ENCODE measurements around the gene ANXA2R. TPM values are rescaled to one million over a fixed set of nuclear protein-coding genes. Genes with fewer than 3 reads are reported as not detected.

The ANXA2R gene
- total and polyA plus RNA-seq, 2 of the 13 experiments (the other 11 are each of a cell fraction or from before 2014, with no cell fraction given): 0.95 to 1.3 TPM

DNA sequence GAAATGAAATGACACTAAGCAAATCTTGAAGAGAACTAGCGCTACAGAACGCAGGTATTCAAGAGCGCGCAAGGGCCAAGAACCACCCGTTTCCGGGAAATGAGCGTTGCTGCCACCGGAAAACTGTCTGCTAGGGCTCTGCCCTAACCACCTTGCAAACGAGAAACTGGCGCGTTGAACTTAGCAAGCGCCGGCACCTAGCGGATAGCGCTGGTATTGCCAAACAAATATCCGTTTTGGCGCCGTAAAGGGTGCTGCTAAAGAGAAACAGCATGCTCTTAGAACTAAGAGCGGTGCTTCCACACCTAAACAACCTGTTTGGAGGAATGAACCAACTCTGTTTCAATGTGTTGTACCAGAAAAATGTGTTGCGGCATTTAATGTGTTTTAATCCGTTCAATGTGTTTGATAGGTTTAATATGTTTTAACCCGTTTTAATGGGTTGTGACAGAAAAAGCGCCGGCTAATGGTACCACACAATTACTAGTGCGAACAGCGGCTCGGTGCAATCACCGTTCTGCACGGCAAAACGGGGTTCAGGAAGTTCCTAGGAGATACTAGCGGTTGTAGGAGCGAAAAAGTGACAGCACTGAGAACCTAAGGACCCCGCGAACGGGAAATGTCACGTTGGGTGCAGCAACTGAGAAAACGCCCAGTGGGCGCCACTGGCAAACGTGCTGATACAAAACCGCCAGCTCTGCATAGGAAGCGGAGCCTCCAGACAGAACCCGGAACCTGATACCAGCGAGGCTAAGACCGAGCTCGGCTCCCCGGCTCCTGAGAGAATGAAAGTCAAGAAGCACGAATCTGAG lies at the start of gene ANXA2R (continued):
- TF ChIP-seq, protein P1, sequence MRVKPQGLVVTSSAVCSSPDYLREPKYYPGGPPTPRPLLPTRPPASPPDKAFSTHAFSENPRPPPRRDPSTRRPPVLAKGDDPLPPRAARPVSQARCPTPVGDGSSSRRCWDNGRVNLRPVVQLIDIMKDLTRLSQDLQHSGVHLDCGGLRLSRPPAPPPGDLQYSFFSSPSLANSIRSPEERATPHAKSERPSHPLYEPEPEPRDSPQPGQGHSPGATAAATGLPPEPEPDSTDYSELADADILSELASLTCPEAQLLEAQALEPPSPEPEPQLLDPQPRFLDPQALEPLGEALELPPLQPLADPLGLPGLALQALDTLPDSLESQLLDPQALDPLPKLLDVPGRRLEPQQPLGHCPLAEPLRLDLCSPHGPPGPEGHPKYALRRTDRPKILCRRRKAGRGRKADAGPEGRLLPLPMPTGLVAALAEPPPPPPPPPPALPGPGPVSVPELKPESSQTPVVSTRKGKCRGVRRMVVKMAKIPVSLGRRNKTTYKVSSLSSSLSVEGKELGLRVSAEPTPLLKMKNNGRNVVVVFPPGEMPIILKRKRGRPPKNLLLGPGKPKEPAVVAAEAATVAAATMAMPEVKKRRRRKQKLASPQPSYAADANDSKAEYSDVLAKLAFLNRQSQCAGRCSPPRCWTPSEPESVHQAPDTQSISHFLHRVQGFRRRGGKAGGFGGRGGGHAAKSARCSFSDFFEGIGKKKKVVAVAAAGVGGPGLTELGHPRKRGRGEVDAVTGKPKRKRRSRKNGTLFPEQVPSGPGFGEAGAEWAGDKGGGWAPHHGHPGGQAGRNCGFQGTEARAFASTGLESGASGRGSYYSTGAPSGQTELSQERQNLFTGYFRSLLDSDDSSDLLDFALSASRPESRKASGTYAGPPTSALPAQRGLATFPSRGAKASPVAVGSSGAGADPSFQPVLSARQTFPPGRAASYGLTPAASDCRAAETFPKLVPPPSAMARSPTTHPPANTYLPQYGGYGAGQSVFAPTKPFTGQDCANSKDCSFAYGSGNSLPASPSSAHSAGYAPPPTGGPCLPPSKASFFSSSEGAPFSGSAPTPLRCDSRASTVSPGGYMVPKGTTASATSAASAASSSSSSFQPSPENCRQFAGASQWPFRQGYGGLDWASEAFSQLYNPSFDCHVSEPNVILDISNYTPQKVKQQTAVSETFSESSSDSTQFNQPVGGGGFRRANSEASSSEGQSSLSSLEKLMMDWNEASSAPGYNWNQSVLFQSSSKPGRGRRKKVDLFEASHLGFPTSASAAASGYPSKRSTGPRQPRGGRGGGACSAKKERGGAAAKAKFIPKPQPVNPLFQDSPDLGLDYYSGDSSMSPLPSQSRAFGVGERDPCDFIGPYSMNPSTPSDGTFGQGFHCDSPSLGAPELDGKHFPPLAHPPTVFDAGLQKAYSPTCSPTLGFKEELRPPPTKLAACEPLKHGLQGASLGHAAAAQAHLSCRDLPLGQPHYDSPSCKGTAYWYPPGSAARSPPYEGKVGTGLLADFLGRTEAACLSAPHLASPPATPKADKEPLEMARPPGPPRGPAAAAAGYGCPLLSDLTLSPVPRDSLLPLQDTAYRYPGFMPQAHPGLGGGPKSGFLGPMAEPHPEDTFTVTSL (CRISPR knock-in tag; IDR thresholded peaks at IDR 0.05; ENCODE audit: borderline replicate concordance): no peak
- no peak for TF ChIP-seq MTF2 (CRISPR knock-in tag; IDR thresholded peaks at IDR 0.05; ENCODE audit: borderline replicate concordance)
- TF ChIP-seq, protein P2, sequence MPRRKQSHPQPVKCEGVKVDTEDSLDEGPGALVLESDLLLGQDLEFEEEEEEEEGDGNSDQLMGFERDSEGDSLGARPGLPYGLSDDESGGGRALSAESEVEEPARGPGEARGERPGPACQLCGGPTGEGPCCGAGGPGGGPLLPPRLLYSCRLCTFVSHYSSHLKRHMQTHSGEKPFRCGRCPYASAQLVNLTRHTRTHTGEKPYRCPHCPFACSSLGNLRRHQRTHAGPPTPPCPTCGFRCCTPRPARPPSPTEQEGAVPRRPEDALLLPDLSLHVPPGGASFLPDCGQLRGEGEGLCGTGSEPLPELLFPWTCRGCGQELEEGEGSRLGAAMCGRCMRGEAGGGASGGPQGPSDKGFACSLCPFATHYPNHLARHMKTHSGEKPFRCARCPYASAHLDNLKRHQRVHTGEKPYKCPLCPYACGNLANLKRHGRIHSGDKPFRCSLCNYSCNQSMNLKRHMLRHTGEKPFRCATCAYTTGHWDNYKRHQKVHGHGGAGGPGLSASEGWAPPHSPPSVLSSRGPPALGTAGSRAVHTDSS (CRISPR knock-in tag; conservative IDR thresholded peaks at IDR 0.05): no peak
- TF ChIP-seq, protein P3, sequence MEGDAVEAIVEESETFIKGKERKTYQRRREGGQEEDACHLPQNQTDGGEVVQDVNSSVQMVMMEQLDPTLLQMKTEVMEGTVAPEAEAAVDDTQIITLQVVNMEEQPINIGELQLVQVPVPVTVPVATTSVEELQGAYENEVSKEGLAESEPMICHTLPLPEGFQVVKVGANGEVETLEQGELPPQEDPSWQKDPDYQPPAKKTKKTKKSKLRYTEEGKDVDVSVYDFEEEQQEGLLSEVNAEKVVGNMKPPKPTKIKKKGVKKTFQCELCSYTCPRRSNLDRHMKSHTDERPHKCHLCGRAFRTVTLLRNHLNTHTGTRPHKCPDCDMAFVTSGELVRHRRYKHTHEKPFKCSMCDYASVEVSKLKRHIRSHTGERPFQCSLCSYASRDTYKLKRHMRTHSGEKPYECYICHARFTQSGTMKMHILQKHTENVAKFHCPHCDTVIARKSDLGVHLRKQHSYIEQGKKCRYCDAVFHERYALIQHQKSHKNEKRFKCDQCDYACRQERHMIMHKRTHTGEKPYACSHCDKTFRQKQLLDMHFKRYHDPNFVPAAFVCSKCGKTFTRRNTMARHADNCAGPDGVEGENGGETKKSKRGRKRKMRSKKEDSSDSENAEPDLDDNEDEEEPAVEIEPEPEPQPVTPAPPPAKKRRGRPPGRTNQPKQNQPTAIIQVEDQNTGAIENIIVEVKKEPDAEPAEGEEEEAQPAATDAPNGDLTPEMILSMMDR (CRISPR knock-in tag; IDR thresholded peaks at IDR 0.05): peak; percentile 85
- no peak for TF ChIP-seq ZNF570 (CRISPR knock-in tag; IDR thresholded peaks at IDR 0.05; ENCODE audit: borderline replicate concordance)
- no peak for TF ChIP-seq SIX1 (CRISPR knock-in tag; IDR thresholded peaks at IDR 0.05; ENCODE audit: borderline replicate concordance)
- TF ChIP-seq PHB2 (IDR thresholded peaks at IDR 0.05; ENCODE audit: partially characterized antibody): no peak
- no peak for TF ChIP-seq NR0B2 (CRISPR knock-in tag; IDR thresholded peaks at IDR 0.05)
- TF ChIP-seq, protein P4, sequence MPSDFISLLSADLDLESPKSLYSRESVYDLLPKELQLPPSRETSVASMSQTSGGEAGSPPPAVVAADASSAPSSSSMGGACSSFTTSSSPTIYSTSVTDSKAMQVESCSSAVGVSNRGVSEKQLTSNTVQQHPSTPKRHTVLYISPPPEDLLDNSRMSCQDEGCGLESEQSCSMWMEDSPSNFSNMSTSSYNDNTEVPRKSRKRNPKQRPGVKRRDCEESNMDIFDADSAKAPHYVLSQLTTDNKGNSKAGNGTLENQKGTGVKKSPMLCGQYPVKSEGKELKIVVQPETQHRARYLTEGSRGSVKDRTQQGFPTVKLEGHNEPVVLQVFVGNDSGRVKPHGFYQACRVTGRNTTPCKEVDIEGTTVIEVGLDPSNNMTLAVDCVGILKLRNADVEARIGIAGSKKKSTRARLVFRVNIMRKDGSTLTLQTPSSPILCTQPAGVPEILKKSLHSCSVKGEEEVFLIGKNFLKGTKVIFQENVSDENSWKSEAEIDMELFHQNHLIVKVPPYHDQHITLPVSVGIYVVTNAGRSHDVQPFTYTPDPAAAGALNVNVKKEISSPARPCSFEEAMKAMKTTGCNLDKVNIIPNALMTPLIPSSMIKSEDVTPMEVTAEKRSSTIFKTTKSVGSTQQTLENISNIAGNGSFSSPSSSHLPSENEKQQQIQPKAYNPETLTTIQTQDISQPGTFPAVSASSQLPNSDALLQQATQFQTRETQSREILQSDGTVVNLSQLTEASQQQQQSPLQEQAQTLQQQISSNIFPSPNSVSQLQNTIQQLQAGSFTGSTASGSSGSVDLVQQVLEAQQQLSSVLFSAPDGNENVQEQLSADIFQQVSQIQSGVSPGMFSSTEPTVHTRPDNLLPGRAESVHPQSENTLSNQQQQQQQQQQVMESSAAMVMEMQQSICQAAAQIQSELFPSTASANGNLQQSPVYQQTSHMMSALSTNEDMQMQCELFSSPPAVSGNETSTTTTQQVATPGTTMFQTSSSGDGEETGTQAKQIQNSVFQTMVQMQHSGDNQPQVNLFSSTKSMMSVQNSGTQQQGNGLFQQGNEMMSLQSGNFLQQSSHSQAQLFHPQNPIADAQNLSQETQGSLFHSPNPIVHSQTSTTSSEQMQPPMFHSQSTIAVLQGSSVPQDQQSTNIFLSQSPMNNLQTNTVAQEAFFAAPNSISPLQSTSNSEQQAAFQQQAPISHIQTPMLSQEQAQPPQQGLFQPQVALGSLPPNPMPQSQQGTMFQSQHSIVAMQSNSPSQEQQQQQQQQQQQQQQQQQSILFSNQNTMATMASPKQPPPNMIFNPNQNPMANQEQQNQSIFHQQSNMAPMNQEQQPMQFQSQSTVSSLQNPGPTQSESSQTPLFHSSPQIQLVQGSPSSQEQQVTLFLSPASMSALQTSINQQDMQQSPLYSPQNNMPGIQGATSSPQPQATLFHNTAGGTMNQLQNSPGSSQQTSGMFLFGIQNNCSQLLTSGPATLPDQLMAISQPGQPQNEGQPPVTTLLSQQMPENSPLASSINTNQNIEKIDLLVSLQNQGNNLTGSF (CRISPR knock-in tag; IDR thresholded peaks at IDR 0.05): no peak
